ENCODE measurements around the gene THNSL1. TPM values are rescaled to one million over a fixed set of nuclear protein-coding genes. Genes with fewer than 3 reads are reported as not detected.
A peak's percentile ranks its signal among the peaks of the same experiment; 100 is the strongest.

THNSL1 gene
- polyA plus RNA-seq, 1 of the 3 experiments (the other 2 are of a cell fraction) = 1.3 TPM

GRCh38 chr10:25017661-25018060 is 1.2 kb downstream of the THNSL1 start:
- POLR2A ChIA-PET = no interaction called here
- Histone ChIP-seq H3K27me3 (ENCODE audit: insufficient read depth) (no peaks in the 10 kb centered on the region), H4K20me1 (ENCODE audit: insufficient read depth) (no peaks in the 10 kb centered on the region), H3F3A (replicated peaks; ENCODE audit: insufficient read depth) (peaks cover 12% of the 10 kb centered on the region), H3K9ac (peak overlapping the region; percentile 78; the same call in 1 of the 2 replicates), H2AFZ (ENCODE audit: low read depth) (no peak overlapping the region), H3K9me3 (no peaks in the 10 kb centered on the region), H3K27ac (ENCODE audit: low read depth in 2 of 2, low read length in 1 of 2) (peak overlapping the region; percentile 89 to 98; a peak in 3 of 4 replicates), H3K9me2 (no peaks in the 10 kb centered on the region), H3K4me2 (peak overlapping the region; percentile 92), H3K36me3 (replicated peaks in 1 of 2; ENCODE audit: control insufficient read depth in 1 of 2, insufficient read depth in 2 of 2, low read length in 1 of 2) (peaks cover 0 to 3% of the 10 kb centered on the region in 2 experiments), H3K4me1 (ENCODE audit: control insufficient read depth in 1 of 2, insufficient read depth in 2 of 2, low read depth in 1 of 2, low read length in 1 of 2) (peaks cover 4 to 14% of the 10 kb centered on the region in 2 experiments; a peak in 2 of 4 replicates), H3K4me3 (ENCODE audit: low read depth in 2 of 2, low read length in 1 of 2) (peak overlapping the region; percentile 72 to 74; a peak in 2 of 4 replicates), H3K79me2 (ENCODE audit: insufficient read depth) (peaks cover 11% of the 10 kb centered on the region; the same call in 1 of the 2 replicates)
- no peak for DNase-seq
- TF ChIP-seq NRF1 (IDR thresholded peaks at IDR 0.05; ENCODE audit: low read depth, low read length) (no peak), RFX5 (IDR thresholded peaks at IDR 0.05; ENCODE audit: low read length) (no peak), ELF1 (IDR thresholded peaks at IDR 0.05) (no peak), FOSL2 (IDR thresholded peaks at IDR 0.05; ENCODE audit: borderline replicate concordance, low read depth) (no peak)
- CTCF ChIA-PET = interaction anchor here (0.7 to 1.8 kb wide), 2 partner anchors 63 to 64 kb away, joined by 3 to 8 read pairs; no protein-coding TSS in a partner anchor
- 96% methylated on average over 6 of the region's 6 CpGs for WGBS (ENCODE audit: low lambda C conversion rate)

- Histone ChIP-seq H3K36me3 (replicated peaks in 1 of 2; ENCODE audit: control insufficient read depth in 1 of 2, insufficient read depth in 2 of 2, low read length in 1 of 2) (peaks cover 0 to 5% of the 10 kb centered on the region in 2 experiments), H3K9ac (no peak overlapping the region), H3K27me3 (ENCODE audit: insufficient read depth) (no peaks in the 10 kb centered on the region), H3K79me2 (ENCODE audit: insufficient read depth) (peaks cover 11% of the 10 kb centered on the region; the same call in 1 of the 2 replicates), H3K4me3 (ENCODE audit: low read depth in 2 of 2, low read length in 1 of 2) (no peak overlapping the region), H2AFZ (ENCODE audit: low read depth) (no peak overlapping the region), H3K9me3 (no peaks in the 10 kb centered on the region), H3K27ac (ENCODE audit: low read depth in 2 of 2, low read length in 1 of 2) (no peak overlapping the region), H3K4me2 (no peak overlapping the region), H3K9me2 (no peaks in the 10 kb centered on the region), H3K4me1 (ENCODE audit: control insufficient read depth in 1 of 2, insufficient read depth in 2 of 2, low read depth in 1 of 2, low read length in 1 of 2) (peaks cover 4 to 14% of the 10 kb centered on the region in 2 experiments; a peak in 2 of 4 replicates), H3F3A (replicated peaks; ENCODE audit: insufficient read depth) (peaks cover 12% of the 10 kb centered on the region), H4K20me1 (ENCODE audit: insufficient read depth) (no peaks in the 10 kb centered on the region)
- TF ChIP-seq FOXM1 (IDR thresholded peaks at IDR 0.05; ENCODE audit: low read depth) (no peak), RCOR1 (IDR thresholded peaks at IDR 0.05; ENCODE audit: low read length) (no peak), MEF2A (IDR thresholded peaks at IDR 0.05; ENCODE audit: borderline replicate concordance, low read depth) (no peak), CHD2 (IDR thresholded peaks at IDR 0.05; ENCODE audit: low read length, partially characterized antibody) (no peak), EP300 (IDR thresholded peaks at IDR 0.05; ENCODE audit: borderline replicate concordance in 1 of 2, low read depth in 1 of 2, low read length in 1 of 2) (no peak), MXI1 (IDR thresholded peaks at IDR 0.05; ENCODE audit: low read depth, low read length) (no peak), YY1 (IDR thresholded peaks at IDR 0.05; ENCODE audit: low read depth) (no peak), JUND (IDR thresholded peaks at IDR 0.05) (no peak), RFX5 (IDR thresholded peaks at IDR 0.05; ENCODE audit: low read length) (no peak), GABPA (IDR thresholded peaks at IDR 0.05; ENCODE audit: low read depth) (no peak), SIN3A (IDR thresholded peaks at IDR 0.05; ENCODE audit: borderline replicate concordance, low read depth, low read length) (no peak), SMC3 (IDR thresholded peaks at IDR 0.05; ENCODE audit: low read depth, low read length) (no peak), ZBTB33 (IDR thresholded peaks at IDR 0.05; ENCODE audit: borderline replicate concordance, low read depth) (no peak), TCF12 (IDR thresholded peaks at IDR 0.05) (no peak), RAD21 (IDR thresholded peaks at IDR 0.05; ENCODE audit: low read length) (no peak), POLR2AphosphoS5 (IDR thresholded peaks at IDR 0.05; ENCODE audit: low read depth, low read length) (no peak), FOXJ3 (CRISPR knock-in tag; IDR thresholded peaks at IDR 0.05) (no peak)
- 98% methylated on average over 3 of the region's 3 CpGs for WGBS (ENCODE audit: low lambda C conversion rate)
- ChIA-PET CTCF (no interaction called here), POLR2A (no interaction called here)
- DNase-seq = no peak
Measured at GRCh38 chr10:25018703-25019102, 2.3 kb downstream of the THNSL1 start.

Measured in SK-N-SH (cell line).